Hematopoietic multipotent progenitor cell treated with erythropoietin and hydrocortisone succinate and interleukin-3 and kit ligand, for 4 days (in vitro differentiated cells): ENCODE data around the gene TAF6.

Experiments used
- DNase-seq: peaks from one replicate; pipeline ENCODE4 v3.0.0-alpha.2; 2015

The TAF6 gene

GRCh38 chr7:100120733-100121036, 1.5 kb upstream of the TAF6 start:
- no peak for DNase-seq

- peak; percentile 78 for DNase-seq
Observed at GRCh38 chr7:100119970-100120732, 993 bp upstream of the TAF6 start.

- DNase-seq = peak; percentile 70
Observed at GRCh38 chr7:100118388-100119071, 628 bp downstream of the TAF6 start.

- DNase-seq = no peak
Observed at GRCh38 chr7:100115026-100115425, 4.1 kb downstream of the TAF6 start.

GRCh38 chr7:100111914-100112313, 7.2 kb downstream of the TAF6 start:
- no peak for DNase-seq

- DNase-seq = no peak
Observed at GRCh38 chr7:100111156-100111555, 8.0 kb downstream of the TAF6 start.

GRCh38 chr7:100109521-100110163, 9.5 kb downstream of the TAF6 start:
- DNase-seq = no peak

- no peak for DNase-seq
Observed at GRCh38 chr7:100107890-100108289, 11.3 kb downstream of the TAF6 start.

GRCh38 chr7:100107125-100107737, 11.9 kb downstream of the TAF6 start:
- no peak for DNase-seq

GRCh38 chr7:100106633-100107032, 12.5 kb downstream of the TAF6 start:
- no peak for DNase-seq

- no peak for DNase-seq
Observed at GRCh38 chr7:100105534-100105933, 13.6 kb downstream of the TAF6 start.

- DNase-seq = no peak
Observed at GRCh38 chr7:100102950-100103840, 16.0 kb downstream of the TAF6 start.

- DNase-seq = peak; percentile 100
Observed at GRCh38 chr7:100101016-100101862, 17.9 kb downstream of the TAF6 start, which contains the start of the genes AP4M1 and MCM7. AP4M1 (plus strand) TSS chr7:100101643; CDS start chr7:100101715, 72 bp downstream. MCM7 (minus strand) TSS chr7:100101397; CDS start chr7:100101294, 103 bp downstream.

GRCh38 chr7:100100420-100101015, 18.6 kb downstream of the TAF6 start:
- DNase-seq = peak; percentile 96

- DNase-seq = no peak
Observed at GRCh38 chr7:100099452-100099851, 19.7 kb downstream of the TAF6 start.

- no peak for DNase-seq
Observed at GRCh38 chr7:100098913-100099312, 20.2 kb downstream of the TAF6 start.

- no peak for DNase-seq
Observed at GRCh38 chr7:100095704-100096103, 23.5 kb downstream of the TAF6 start.

- DNase-seq = no peak
Observed at GRCh38 chr7:100095289-100095688, 23.9 kb downstream of the TAF6 start.

- DNase-seq = no peak
Observed at GRCh38 chr7:100093925-100094486, 25.2 kb downstream of the TAF6 start.

- no peak for DNase-seq
Observed at GRCh38 chr7:100093498-100093897, 25.7 kb downstream of the TAF6 start.

GRCh38 chr7:100093054-100093453, 26.1 kb downstream of the TAF6 start:
- DNase-seq = no peak
